Spinal cord (tissue), 10 donors: Measurements from ENCODE around the gene PLCB1. TPM values are rescaled to one million over a fixed set of nuclear protein-coding genes. Genes with fewer than 3 reads are reported as not detected.

ENCODE experiments used
- DNase-seq, 6 donors: peaks; one replicate each; pipeline versions ENCODE4 v3.0.0 to v3.0.0-alpha.2; 2013 to 2015; ENCODE audit warnings: low spot score in 6 of 6, low read depth in 4 of 6
- H3K27ac ChIP-seq: one replicate; pipeline ENCODE4 v1.5.1; 2013; ENCODE audit warnings: low read depth, low read length, control low read depth
- H3K27me3 ChIP-seq: one replicate; pipeline ENCODE4 v1.6.1; 2013; ENCODE audit warnings: low read length; ENCODE audit not compliant: control insufficient read depth, insufficient read depth
- H3K36me3 ChIP-seq: one replicate; pipeline ENCODE4 v1.6.1; 2013; ENCODE audit warnings: low read length; ENCODE audit not compliant: control insufficient read depth, insufficient read depth
- H3K4me1 ChIP-seq: one replicate; pipeline ENCODE4 v1.6.1; 2013; ENCODE audit warnings: low read length; ENCODE audit not compliant: control insufficient read depth, insufficient read depth
- H3K4me3 ChIP-seq: one replicate; pipeline ENCODE4 v1.5.1; 2013; ENCODE audit warnings: low read depth, low read length, control low read depth
- H3K9me3 ChIP-seq: one replicate; pipeline ENCODE4 v1.6.1; 2013; ENCODE audit warnings: low read length; ENCODE audit not compliant: control insufficient read depth, insufficient read depth
- WGBS: methylation state at CpG from one replicate; pipeline ENCODE4 v1.1.5; 2013; ENCODE audit warnings: missing lambda C conversion rate; ENCODE audit not compliant: insufficient coverage; 5-methylcytosine and 5-hydroxymethylcytosine counted together
- polyA plus RNA-seq, 2 donors: library from polyadenylated mRNA; unstranded; fragments of 120-200 nt; gene quantifications; one replicate each; pipeline ENCODE4 v1.2.1, GENCODE V29; 2013; ENCODE audit not compliant: insufficient read length in 2 of 2
- total RNA-seq, 2 donors: library from RNA; depleted of rRNA in 1 of 2; stranded (reverse); fragments of 120-200 nt in 1 of 2; fragments of >200 nt in 1 of 2; gene quantifications; one replicate each; pipeline versions ENCODE4 v1.2.3 to v1.2.4, GENCODE V29; 2013 to 2014
- donor health status: healthy.

The PLCB1 gene
- total and polyA plus RNA-seq, 4 donors: 42.9 to 111 (median 88.2) TPM

DNA sequence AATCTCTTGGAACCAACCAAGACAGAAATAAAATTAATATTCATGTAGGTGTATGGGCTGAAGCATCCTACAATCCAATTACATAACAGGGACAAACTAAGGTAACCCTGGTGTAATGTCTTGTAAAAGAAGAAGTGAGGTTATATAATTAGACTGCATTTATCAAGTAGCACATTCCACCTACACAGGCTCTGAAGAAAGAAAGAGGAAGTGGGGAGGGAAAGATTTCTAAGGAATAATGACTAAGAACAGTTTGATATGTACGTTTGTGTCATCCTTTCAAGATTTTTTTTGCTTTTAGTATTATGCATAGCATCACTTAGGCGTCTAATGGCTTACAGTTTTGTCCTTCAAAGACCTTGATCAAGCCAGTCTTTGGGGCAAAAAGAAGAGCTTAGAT is 139.7 kb downstream of the PLCB1 start:
- no peak overlapping the region for H3K4me3 ChIP-seq
- no peaks in the 10 kb centered on the region for H3K4me1 ChIP-seq
- no peaks in the 10 kb centered on the region for H3K9me3 ChIP-seq
- no peaks in the 10 kb centered on the region for H3K36me3 ChIP-seq
- DNase-seq: no peak
- no peaks in the 10 kb centered on the region for H3K27me3 ChIP-seq
- 100% methylated on average over 1 of the region's 2 CpGs for WGBS
- H3K27ac ChIP-seq: no peak overlapping the region

DNA sequence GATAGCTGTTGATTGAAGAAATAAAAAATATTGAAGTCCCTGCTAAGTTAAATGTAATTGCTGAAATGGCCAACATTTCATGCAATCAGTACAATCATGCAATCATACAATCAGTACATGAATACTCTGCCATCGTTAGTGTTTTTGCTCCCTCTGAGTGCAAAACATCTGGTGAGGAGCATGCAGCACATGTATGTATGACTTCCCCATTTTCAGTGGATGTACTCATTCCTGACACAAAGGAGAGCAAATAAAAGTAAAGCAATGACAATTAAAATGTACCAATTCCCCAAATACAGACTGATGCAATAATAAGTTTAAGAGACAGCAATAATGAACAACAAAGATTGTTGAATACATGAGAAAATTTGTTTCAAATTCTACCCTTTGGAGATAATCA is 140.7 kb downstream of the PLCB1 start:
- Histone ChIP-seq H3K4me1 (no peaks in the 10 kb centered on the region), H3K36me3 (no peaks in the 10 kb centered on the region), H3K27ac (no peak overlapping the region), H3K9me3 (no peaks in the 10 kb centered on the region), H3K27me3 (no peaks in the 10 kb centered on the region), H3K4me3 (no peak overlapping the region)
- no CpG with 5 or more reads among the region's 1 CpG for WGBS
- DNase-seq: no peak

DNA sequence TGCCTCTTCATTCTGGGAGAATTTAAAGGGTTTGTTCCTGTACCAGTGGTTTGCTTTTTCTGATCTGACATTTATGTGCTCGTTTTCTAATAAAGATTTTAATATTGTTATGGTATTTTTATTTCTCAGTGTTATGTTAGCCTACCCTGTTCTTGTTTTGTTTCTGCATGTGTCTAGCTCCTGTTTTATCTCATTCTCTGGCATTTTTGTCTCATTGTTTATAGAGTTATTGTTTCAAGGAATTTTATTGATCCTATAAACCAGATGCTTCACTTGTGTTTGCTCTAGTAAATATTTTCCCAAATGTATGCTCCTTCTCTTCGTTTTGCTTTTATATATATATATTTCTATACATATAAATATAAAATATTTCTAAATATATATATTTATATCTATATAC is 152.8 kb downstream of the PLCB1 start:
- no peaks in the 10 kb centered on the region for H3K36me3 ChIP-seq
- no peak overlapping the region for H3K4me3 ChIP-seq
- no peaks in the 10 kb centered on the region for H3K27me3 ChIP-seq
- H3K4me1 ChIP-seq: no peaks in the 10 kb centered on the region
- H3K27ac ChIP-seq: no peak overlapping the region
- WGBS: no CpG with 5 or more reads among the region's 2 CpGs
- DNase-seq: no peak
- no peaks in the 10 kb centered on the region for H3K9me3 ChIP-seq

DNA sequence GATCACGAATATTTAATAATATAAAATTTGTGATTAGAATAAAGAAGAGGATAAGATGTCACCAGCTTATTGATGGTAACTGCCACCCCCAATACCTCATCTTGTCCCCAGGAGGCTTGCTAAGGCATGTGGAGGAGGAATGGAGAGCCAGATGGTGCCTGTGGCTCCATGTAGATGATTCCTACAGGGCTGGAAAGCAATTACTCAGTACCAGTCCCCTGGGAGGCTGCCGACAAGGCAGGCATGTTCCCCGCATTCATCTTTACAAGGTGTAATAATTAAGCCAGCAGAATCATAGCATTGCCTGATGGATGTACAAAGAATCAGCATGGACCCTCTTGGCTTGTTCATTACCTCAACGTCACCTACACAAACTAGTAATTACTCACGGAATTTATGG is 155.3 kb downstream of the PLCB1 start:
- no peak overlapping the region for H3K27ac ChIP-seq
- H3K9me3 ChIP-seq: no peaks in the 10 kb centered on the region
- H3K27me3 ChIP-seq: no peaks in the 10 kb centered on the region
- peak in 1 of 6 donors; percentile 67 for DNase-seq
- 33% methylated on average over 2 of the region's 5 CpGs for WGBS
- no peak overlapping the region for H3K4me3 ChIP-seq
- H3K36me3 ChIP-seq: no peaks in the 10 kb centered on the region
- no peaks in the 10 kb centered on the region for H3K4me1 ChIP-seq

DNA sequence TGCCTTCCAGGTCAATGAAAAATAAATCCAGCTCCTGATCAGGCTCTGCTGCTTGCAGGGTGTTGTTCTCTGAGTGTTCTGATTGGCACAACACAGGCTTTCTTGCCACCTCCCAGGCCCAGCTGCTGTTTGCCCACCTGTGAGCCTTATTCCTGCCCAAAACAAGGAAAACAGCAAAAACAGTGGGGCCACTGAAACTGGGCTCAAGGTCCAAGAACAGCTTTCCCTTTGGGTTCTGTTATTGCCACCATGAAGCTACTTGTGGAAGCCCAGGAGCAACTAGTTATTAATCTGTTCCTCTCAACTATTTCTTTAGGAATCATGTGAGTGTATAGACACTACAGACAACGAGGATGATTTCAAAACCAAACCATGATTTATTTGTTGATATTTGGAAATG is 159.1 kb downstream of the PLCB1 start:
- no peaks in the 10 kb centered on the region for H3K4me1 ChIP-seq
- H3K27ac ChIP-seq: no peak overlapping the region
- WGBS: no CpG with 5 or more reads among the region's 1 CpG
- no peak overlapping the region for H3K4me3 ChIP-seq
- no peaks in the 10 kb centered on the region for H3K27me3 ChIP-seq
- H3K36me3 ChIP-seq: no peaks in the 10 kb centered on the region
- no peaks in the 10 kb centered on the region for H3K9me3 ChIP-seq
- DNase-seq: no peak

DNA sequence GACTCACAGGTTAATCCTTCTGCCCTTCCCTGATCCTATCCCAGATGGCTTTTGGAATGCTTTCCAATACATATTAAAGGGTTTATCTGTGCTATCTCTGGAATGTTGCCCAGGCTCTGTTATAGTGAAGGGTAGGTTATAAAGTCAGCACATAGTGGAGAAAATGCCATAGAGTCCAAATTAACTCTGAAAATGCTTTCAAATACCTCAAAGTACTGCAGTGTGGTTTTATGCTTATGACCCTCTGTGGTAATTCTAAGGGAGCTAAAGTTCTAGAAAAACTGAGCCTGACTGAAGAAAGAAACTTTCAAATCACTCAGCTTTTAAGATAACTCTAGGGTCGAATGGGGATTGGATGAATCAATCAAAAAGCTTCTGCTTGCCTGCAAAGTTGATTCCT is 159.8 kb downstream of the PLCB1 start:
- Histone ChIP-seq H3K27me3 (no peaks in the 10 kb centered on the region), H3K4me1 (no peaks in the 10 kb centered on the region), H3K9me3 (no peaks in the 10 kb centered on the region), H3K36me3 (no peaks in the 10 kb centered on the region), H3K4me3 (no peak overlapping the region), H3K27ac (no peak overlapping the region)
- no CpG with 5 or more reads among the region's 1 CpG for WGBS
- DNase-seq: no peak

DNA sequence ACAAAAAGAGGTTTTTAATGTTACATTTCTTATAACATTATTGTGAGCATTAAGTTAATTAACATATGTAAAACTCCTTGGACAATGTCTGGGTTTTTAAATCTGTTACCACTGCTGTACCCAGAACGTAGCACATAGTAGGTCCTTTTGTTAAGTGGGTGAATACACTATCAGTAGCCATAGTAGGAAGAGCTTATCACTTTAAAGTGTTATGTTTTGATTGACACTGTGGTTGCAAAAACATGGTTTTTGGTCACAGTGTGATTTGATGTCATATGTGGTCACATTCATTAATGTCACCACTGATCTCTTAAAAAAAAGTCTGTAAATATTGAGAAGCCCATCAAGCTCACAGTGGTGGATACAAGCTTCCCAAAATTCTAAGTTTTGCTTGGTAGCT is 160.7 kb downstream of the PLCB1 start:
- no peak overlapping the region for H3K4me3 ChIP-seq
- no peaks in the 10 kb centered on the region for H3K9me3 ChIP-seq
- WGBS: 100% methylated on average over 1 of the region's 1 CpG
- DNase-seq: no peak
- H3K4me1 ChIP-seq: no peaks in the 10 kb centered on the region
- H3K36me3 ChIP-seq: no peaks in the 10 kb centered on the region
- no peaks in the 10 kb centered on the region for H3K27me3 ChIP-seq
- H3K27ac ChIP-seq: no peak overlapping the region

DNA sequence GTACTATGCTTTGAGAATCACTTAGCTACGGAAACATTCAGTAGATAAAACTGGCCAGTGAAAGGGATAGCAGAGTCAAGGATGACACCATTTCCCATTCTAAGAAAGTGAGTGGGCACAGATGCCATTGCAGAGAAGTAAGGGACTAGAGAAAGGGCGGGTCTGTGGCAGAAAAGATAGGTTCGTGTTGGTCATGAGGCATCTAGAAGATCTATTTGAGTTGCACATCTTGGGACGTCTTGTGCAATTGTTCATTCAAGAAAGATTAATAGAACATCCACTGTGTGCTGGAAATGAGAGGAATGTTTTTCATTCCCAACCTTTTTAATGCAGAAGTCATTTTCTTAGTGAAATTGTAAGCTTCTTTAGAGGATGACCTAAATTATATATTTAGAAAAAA is 161.7 kb downstream of the PLCB1 start:
- DNase-seq: no peak
- H3K4me3 ChIP-seq: no peak overlapping the region
- no peaks in the 10 kb centered on the region for H3K9me3 ChIP-seq
- H3K36me3 ChIP-seq: no peaks in the 10 kb centered on the region
- no peaks in the 10 kb centered on the region for H3K4me1 ChIP-seq
- no peaks in the 10 kb centered on the region for H3K27me3 ChIP-seq
- no peak overlapping the region for H3K27ac ChIP-seq
- 76% methylated on average over 3 of the region's 4 CpGs for WGBS

DNA sequence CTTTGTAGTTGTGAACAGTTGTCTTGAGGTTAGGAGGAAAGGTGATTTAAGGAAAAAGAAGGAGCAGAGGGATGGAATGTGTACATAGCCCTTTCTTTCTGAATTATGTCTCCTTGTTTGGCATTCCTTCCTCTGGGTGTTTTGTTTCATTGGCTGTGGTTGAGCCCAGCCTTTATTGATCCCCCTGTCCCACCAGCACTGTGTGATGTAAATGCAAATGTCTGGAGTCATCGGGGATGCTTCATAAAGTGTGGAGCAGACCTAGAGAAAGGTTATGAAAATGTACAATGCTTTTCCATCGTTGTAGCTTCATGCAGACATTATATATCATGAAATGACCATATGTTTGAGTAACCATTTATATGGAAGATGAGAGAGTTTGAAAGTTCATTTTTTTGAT is 164.5 kb downstream of the PLCB1 start:
- no peak for DNase-seq
- no CpG with 5 or more reads among the region's 2 CpGs for WGBS
- no peaks in the 10 kb centered on the region for H3K27me3 ChIP-seq
- H3K27ac ChIP-seq: no peak overlapping the region
- no peaks in the 10 kb centered on the region for H3K36me3 ChIP-seq
- H3K4me3 ChIP-seq: no peak overlapping the region
- no peaks in the 10 kb centered on the region for H3K4me1 ChIP-seq
- H3K9me3 ChIP-seq: no peaks in the 10 kb centered on the region

DNA sequence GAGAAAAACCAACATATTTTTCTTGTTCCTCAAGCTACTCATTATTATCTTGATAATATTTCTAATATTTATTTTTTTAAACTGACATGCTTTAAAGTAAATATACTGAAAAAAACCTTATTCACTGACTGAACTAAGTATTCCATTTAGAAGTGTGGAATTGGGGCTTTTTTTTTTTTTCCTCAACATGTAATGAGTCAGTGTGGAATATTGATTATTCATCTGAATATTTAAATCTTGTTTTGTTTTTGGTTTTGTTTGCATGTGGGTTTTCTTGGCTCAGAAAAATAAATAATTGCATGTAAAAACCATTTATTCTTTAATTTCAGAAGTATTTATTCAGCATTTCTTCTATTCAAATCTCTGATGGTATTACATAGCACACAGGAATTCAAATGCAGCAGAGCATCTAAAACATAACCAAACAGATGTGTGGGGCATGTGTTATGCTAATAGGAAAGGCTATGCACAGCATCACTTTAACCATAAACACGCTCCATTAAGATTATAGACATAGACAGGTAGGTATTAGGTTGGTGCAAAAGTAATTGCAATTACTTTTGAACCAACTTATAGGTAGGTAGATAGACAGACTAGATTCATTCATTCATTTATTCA is 166.5 kb downstream of the PLCB1 start:
- no peaks in the 10 kb centered on the region for H3K27me3 ChIP-seq
- H3K4me3 ChIP-seq: no peak overlapping the region
- no peak overlapping the region for H3K27ac ChIP-seq
- H3K9me3 ChIP-seq: no peaks in the 10 kb centered on the region
- no peaks in the 10 kb centered on the region for H3K4me1 ChIP-seq
- DNase-seq: peak in 1 of 6 donors; percentile 67
- WGBS: no CpG with 5 or more reads among the region's 1 CpG
- no peaks in the 10 kb centered on the region for H3K36me3 ChIP-seq
